Epithelial cell of esophagus (primary cell): Measurements from ENCODE around the gene SNPH.
"Not testable (repeated sequence)": the region's sequence is repeated elsewhere in the genome, so short reads cannot be mapped to it uniquely, and the experiment has no call there.

ENCODE experiments used
- DNase-seq: peaks from one replicate; pipeline ENCODE4 v3.0.0; 2010; ENCODE audit warnings: low read depth
- H3K4me3 ChIP-seq: 2 replicates; pipeline ENCODE4 v1.5.1; 2011; ENCODE audit warnings: mild to moderate bottlenecking, low read length, control low read depth
- CTCF ChIP-seq: IDR thresholded peaks from 2 replicates; pipeline ENCODE4 v1.5.1; 2011; ENCODE audit warnings: low read depth, mild to moderate bottlenecking, low read length, control low read depth, inconsistent platforms; ENCODE audit not compliant: insufficient read depth; ENCODE audit errors: missing control alignments

The SNPH gene

GRCh38 chr20:1266167-1266973, at the start of gene SNPH:
Gene SNPH (plus strand): TSS chr20:1266294. CDS start chr20:1296240, 29,946 bp downstream.
- DNase-seq, result peak; percentile 84
- no peak for TF ChIP-seq CTCF
- H3K4me3 ChIP-seq, result peak within 1 kb of the TSS; percentile 54

DNA sequence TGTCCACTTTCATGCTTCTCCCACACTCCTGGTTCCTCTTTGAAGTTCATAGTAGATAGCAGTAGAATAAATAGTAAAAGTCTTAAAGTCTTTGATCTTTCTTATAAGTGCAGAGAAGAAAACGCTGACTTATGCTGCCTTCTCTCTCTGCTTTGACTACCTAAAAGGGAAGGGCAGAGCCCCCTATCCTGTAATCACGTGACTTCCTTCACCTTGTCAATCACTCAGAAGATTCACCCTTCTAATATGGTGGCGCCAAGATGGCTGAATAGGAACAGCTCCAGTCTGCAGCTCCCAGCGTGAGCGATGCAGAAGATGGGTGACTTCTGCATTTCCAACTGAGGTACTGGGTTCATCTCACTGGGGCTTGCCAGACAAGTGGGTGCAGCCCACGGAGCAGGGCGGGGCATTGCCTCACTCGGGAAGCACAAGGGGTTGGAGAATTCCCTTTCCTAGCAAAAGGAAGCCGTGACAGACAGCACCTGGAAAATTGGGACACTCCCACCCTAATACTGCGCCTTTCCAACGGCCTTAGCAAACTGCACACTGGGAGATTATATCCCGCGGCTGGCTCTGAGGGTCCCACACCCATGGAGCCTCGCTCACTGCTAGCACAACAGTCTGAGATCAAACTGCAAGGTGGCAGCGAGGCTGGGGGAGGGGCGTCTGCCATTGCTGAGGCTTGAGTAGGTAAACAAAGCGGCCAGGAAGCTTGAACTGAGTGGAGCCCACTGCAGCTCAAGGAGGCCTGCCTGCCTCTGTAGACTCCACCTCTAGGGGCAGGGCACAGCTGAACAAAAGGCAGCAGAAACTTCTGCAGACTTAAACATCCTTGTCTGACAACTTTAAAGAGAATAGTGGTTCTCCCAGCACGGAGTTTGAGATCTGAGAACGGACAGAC, 49.3 kb upstream of the SNPH start:
- DNase-seq, result not testable (repeated sequence)

GRCh38 chr20:1222750-1223149, 43.3 kb upstream of the SNPH start:
- DNase-seq, result peak; percentile 15
- not testable (repeated sequence) for H3K4me3 ChIP-seq

More for the DNA sequence above, 49.3 kb upstream of the SNPH start:
- not testable (repeated sequence) for H3K4me3 ChIP-seq

DNA sequence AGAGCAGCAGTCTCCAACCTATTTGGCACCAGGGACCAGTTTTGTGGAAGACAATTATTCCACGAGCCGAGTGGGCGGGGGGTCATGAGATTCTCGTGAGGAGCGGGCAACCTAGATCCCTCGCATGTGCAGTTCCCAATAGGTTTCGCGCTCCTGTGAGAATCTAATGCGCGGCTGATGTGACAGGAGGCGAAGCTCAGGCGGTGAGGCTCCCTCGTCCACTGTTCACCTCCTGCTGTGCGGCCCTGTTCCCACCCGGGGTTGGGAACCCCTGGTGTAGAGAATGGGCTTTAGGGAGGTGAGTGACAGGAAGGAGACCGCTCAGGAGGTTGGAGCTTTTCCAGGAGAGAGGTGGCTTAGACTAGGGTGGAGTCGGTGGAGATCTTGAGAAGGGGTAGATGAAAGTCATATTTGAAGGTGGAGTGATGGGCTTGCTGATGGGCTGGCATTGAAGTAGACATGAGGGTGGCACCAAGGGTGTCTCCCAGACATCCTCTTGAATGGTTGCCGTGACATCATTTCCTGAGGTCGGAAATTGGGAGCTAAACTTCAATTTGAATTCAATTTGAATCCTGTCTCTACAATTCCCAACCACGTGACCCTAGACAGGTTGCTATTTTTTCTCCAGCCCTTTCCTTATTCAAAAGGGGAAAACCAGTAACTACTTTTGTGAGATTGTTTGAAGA, 41.7 kb upstream of the SNPH start:
- TF ChIP-seq CTCF, result no peak
- DNase-seq, result no peak
- H3K4me3 ChIP-seq, result no peak overlapping the region

DNA sequence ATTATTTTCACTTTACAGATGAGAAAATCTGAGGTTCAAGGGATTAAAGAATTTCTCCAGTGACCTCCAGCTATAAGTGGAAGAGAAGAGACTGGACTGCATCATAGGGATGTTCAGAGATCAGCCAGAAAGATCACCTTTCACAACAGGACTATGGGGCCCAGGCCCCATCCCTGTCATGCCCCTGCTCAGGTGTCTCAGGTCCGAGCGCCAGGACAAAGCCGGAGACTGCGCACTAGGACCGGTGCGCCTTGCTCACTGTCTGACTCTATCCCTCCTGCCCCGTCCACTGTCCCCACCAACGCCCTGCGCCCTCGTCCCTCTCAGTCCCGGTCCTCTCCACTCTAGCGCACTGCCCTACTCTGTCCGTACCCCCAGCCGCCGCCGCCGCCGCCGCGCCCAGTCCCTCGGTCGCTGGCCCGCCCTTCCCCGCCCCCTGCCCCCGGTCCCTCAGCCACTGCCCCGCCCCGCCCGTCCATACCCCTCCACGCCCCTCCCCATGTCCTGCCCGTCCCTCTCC, 40.8 kb upstream of the SNPH start:
- H3K4me3 ChIP-seq, result peak overlapping the region; percentile 25
- no peak for TF ChIP-seq CTCF
- DNase-seq, result no peak

DNA sequence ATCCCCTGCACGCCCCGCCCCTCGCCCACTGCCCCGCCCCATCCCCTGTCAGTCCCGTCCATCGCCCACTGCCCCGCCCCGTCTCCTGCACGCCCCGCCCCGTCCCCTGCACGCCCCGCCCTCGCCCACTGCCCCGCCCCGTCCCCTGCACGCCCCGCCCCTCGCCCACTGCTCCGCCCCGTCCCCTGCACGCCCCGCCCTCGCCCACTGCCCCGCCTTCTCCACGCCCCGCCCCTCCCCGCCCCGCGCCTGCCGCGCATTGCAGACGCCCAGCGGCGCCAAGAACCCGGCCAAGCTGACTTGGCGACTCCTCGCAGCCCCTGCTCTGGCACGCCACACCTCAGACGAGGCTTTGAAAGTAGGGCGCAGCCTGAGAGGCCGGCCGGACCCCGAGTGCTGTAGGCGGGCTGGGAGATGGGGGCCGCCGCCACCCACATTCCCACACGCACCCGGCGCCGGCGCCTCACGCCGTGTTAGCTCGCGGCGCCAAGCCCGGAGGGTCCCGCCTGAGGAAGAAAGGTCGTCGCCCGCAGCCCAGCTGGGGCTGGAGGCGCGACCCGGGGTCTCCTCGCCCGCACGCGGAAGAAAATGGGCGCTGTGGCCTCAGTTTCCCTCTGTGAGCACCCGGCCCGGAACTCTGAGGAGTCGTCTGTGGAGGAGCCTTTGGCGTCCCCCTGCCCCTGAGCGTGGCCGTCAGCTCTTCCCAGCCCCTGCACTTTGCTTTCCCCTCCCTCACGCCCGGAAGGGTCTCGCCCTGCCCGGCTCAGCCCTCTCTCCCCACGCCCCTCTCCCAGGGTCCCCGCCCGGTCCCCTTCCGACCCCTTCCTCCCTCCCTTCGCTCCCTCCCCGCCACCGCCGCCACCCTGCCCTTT, 40.1 kb upstream of the SNPH start, which contains the start of gene RAD21L1:
Gene RAD21L1 (plus strand): TSS at position 262 of the 872 bp plus-strand sequence. CDS start 2,410 bp downstream, outside the sequence.
- peak; percentile 86 for DNase-seq
- peak within 1 kb of the TSS; percentile 57 for H3K4me3 ChIP-seq
- no peak for TF ChIP-seq CTCF

DNA sequence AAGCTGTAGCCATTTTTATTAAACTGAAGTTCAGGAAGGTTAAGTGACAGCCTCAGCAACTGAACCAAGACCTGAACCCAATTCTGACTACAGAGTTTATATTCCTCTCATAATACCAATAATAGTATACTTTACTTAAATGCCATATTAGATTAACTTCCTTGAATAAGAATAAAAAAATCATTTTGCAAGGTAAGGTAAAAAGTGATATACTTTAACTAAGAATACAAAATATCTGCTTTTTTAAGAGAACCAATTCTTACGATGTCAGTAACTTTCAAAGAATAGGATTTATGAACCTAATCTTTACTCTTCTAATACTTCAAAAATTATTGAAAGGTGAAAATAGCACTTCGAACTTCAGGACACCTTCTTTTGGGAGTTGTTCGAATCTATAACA, 36.6 kb upstream of the SNPH start:
- H3K4me3 ChIP-seq, result no peak overlapping the region
- TF ChIP-seq CTCF, result no peak
- DNase-seq, result no peak
